ACC112 (cell line): ENCODE results near the gene DGCR8.

Experiments
- H2AFZ ChIP-seq: fragments of 200-600 bp; sonication (generic); one replicate; pipeline ENCODE4 v1.6.0; 2017; ENCODE audit warnings: antibody characterized with exemption, low read length; ENCODE audit not compliant: unreplicated experiment
- H3K27ac ChIP-seq: fragments of 200-600 bp; sonication (generic); 2 replicates; pipeline ENCODE4 v1.5.1; 2014; ENCODE audit warnings: low read depth, mild to moderate bottlenecking, antibody characterized with exemption, low read length, moderate library complexity
- H3K27me3 ChIP-seq: fragments of 200-600 bp; sonication (generic); 2 replicates; pipeline ENCODE4 v1.6.1; 2014; ENCODE audit warnings: mild to moderate bottlenecking, antibody characterized with exemption, low read length, moderate library complexity, mixed read lengths; ENCODE audit not compliant: insufficient read depth
- H3K36me3 ChIP-seq: fragments of 200-600 bp; sonication (generic); 2 replicates; pipeline ENCODE4 v1.6.1; 2016; ENCODE audit warnings: mild to moderate bottlenecking, antibody characterized with exemption, low read length, moderate library complexity, mixed read lengths; ENCODE audit not compliant: insufficient read depth
- H3K4me1 ChIP-seq: fragments of 200-600 bp; sonication (generic); one replicate; pipeline ENCODE4 v1.6.1; 2016; ENCODE audit warnings: low read length, mixed read lengths; ENCODE audit not compliant: insufficient read depth, unreplicated experiment, control insufficient read depth
- H3K4me3 ChIP-seq: fragments of 200-600 bp; sonication (generic); 2 replicates; pipeline ENCODE4 v1.5.1; 2014; ENCODE audit warnings: mild to moderate bottlenecking, low read depth, low read length
- H3K79me2 ChIP-seq: fragments of 200-600 bp; sonication (generic); one replicate; pipeline ENCODE4 v1.6.0; 2016; ENCODE audit warnings: low read length; ENCODE audit not compliant: control insufficient read depth, unreplicated experiment, insufficient read depth

DGCR8 gene

GRCh38 chr22:20053407-20054033 is 26.5 kb upstream of the DGCR8 start:
- H3K27me3 ChIP-seq: no peaks in the 10 kb centered on the region
- no peak overlapping the region for H2AFZ ChIP-seq
- H3K4me1 ChIP-seq: no peaks in the 10 kb centered on the region
- no peak overlapping the region for H3K27ac ChIP-seq
- no peaks in the 10 kb centered on the region for H3K36me3 ChIP-seq
- H3K4me3 ChIP-seq: no peak overlapping the region
- no peaks in the 10 kb centered on the region for H3K79me2 ChIP-seq

GRCh38 chr22:20054034-20054427 is 26.0 kb upstream of the DGCR8 start:
- Histone ChIP-seq H2AFZ (no peak overlapping the region), H3K27ac (no peak overlapping the region), H3K4me1 (no peaks in the 10 kb centered on the region), H3K79me2 (no peaks in the 10 kb centered on the region), H3K27me3 (no peaks in the 10 kb centered on the region), H3K4me3 (no peak overlapping the region), H3K36me3 (no peaks in the 10 kb centered on the region)

GRCh38 chr22:20054485-20054884 is 25.6 kb upstream of the DGCR8 start:
- H3K36me3 ChIP-seq: no peaks in the 10 kb centered on the region

GRCh38 chr22:20055144-20055543 is 24.9 kb upstream of the DGCR8 start:
- Histone ChIP-seq H3K79me2 (no peaks in the 10 kb centered on the region), H3K36me3 (no peaks in the 10 kb centered on the region), H3K4me3 (no peak overlapping the region), H3K27ac (no peak overlapping the region), H3K4me1 (no peaks in the 10 kb centered on the region), H3K27me3 (no peaks in the 10 kb centered on the region), H2AFZ (no peak overlapping the region)

More at GRCh38 chr22:20054485-20054884, 25.6 kb upstream of the DGCR8 start:
- Histone ChIP-seq H3K27ac (no peak overlapping the region), H3K4me1 (no peaks in the 10 kb centered on the region), H3K27me3 (no peaks in the 10 kb centered on the region), H3K4me3 (no peak overlapping the region), H2AFZ (no peak overlapping the region), H3K79me2 (no peaks in the 10 kb centered on the region)

- Histone ChIP-seq H3K4me3 (no peak overlapping the region), H3K4me1 (no peaks in the 10 kb centered on the region)
These were observed 24.4 kb upstream of the DGCR8 start for GRCh38 chr22:20055654-20056053.

GRCh38 chr22:20056161-20056560 is 23.9 kb upstream of the DGCR8 start:
- H2AFZ ChIP-seq: no peak overlapping the region
- no peaks in the 10 kb centered on the region for H3K27me3 ChIP-seq
- no peaks in the 10 kb centered on the region for H3K36me3 ChIP-seq
- no peak overlapping the region for H3K27ac ChIP-seq
- no peaks in the 10 kb centered on the region for H3K4me1 ChIP-seq
- H3K4me3 ChIP-seq: no peak overlapping the region
- H3K79me2 ChIP-seq: no peaks in the 10 kb centered on the region

More at GRCh38 chr22:20055654-20056053, 24.4 kb upstream of the DGCR8 start:
- H3K27me3 ChIP-seq: no peaks in the 10 kb centered on the region
- H3K79me2 ChIP-seq: no peaks in the 10 kb centered on the region
- H2AFZ ChIP-seq: no peak overlapping the region
- H3K27ac ChIP-seq: no peak overlapping the region
- no peaks in the 10 kb centered on the region for H3K36me3 ChIP-seq

- H3K4me1 ChIP-seq: no peaks in the 10 kb centered on the region
- no peaks in the 10 kb centered on the region for H3K36me3 ChIP-seq
- H2AFZ ChIP-seq: no peak overlapping the region
These were observed 23.2 kb upstream of the DGCR8 start for GRCh38 chr22:20056696-20057386.

GRCh38 chr22:20057596-20058268 is 22.3 kb upstream of the DGCR8 start:
- Histone ChIP-seq H3K4me1 (no peaks in the 10 kb centered on the region), H3K27me3 (no peaks in the 10 kb centered on the region), H3K79me2 (no peaks in the 10 kb centered on the region), H3K36me3 (no peaks in the 10 kb centered on the region), H3K4me3 (no peak overlapping the region), H2AFZ (no peak overlapping the region), H3K27ac (no peak overlapping the region)

More at GRCh38 chr22:20056696-20057386, 23.2 kb upstream of the DGCR8 start:
- Histone ChIP-seq H3K27ac (no peak overlapping the region), H3K4me3 (no peak overlapping the region), H3K79me2 (no peaks in the 10 kb centered on the region), H3K27me3 (no peaks in the 10 kb centered on the region)

GRCh38 chr22:20058989-20059770 is 20.9 kb upstream of the DGCR8 start:
- Histone ChIP-seq H3K36me3 (no peaks in the 10 kb centered on the region), H2AFZ (no peak overlapping the region)

GRCh38 chr22:20060700-20061480 is 19.2 kb upstream of the DGCR8 start:
- Histone ChIP-seq H3K36me3 (no peaks in the 10 kb centered on the region), H3K4me1 (no peaks in the 10 kb centered on the region), H3K27ac (no peak overlapping the region), H3K79me2 (no peaks in the 10 kb centered on the region), H3K27me3 (no peaks in the 10 kb centered on the region), H2AFZ (no peak overlapping the region), H3K4me3 (no peak overlapping the region)

More at GRCh38 chr22:20058989-20059770, 20.9 kb upstream of the DGCR8 start:
- no peaks in the 10 kb centered on the region for H3K4me1 ChIP-seq
- H3K4me3 ChIP-seq: no peak overlapping the region
- no peaks in the 10 kb centered on the region for H3K27me3 ChIP-seq
- H3K27ac ChIP-seq: no peak overlapping the region
- H3K79me2 ChIP-seq: no peaks in the 10 kb centered on the region
